GM19455 (cell line): Measurements from ENCODE around the gene OSER1.

Source experiments
- ATAC-seq: cut with Tn5 transposase; IDR thresholded peaks from one replicate; pipeline ENCODE4 v1.9.1; 2021; ENCODE audit not compliant: unreplicated experiment

The OSER1 gene

DNA sequence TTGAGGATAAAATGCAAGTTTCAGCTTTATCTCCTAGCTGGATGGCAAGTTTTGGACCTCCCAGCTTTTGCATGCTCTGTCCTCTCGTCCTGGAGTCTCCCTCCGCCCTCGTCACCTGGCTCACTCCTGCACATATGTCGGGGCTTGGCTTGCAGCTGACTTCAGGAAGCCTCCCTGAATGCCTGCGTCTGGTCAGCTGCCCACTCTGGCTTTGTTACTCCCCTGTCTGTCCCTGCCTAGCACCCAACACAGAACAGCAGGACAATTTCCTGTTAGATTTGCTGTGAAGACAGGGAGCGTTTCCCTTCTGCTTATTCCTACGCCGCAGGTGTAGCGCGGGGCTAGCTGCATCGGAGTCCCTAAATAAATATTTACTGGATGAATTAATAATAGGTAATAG, 29.0 kb downstream of the OSER1 start:
- no peak for ATAC-seq

DNA sequence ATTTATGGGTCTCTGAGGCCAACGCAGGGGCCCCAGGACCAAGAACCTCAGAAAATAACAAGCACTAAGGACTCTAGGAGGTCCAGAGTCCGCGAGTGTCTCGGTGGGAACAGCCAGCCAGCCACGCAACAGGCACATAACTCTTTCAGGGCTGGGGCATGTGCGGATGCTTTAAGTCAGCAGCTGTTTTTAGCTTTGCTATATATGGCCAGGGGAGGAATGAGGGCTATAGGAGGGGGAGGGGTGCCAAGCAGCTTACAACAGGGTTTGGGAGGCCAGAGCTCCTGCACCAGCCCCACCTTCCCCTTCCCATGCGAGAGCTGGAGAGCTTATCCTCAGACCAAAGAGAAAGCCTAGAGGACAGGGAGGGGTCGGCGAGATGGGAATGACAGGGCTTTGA, 29.8 kb downstream of the OSER1 start:
- ATAC-seq = no peak

- no peak for ATAC-seq
Observed at GRCh38 chr20:44176833-44177534, 33.6 kb downstream of the OSER1 start.

DNA sequence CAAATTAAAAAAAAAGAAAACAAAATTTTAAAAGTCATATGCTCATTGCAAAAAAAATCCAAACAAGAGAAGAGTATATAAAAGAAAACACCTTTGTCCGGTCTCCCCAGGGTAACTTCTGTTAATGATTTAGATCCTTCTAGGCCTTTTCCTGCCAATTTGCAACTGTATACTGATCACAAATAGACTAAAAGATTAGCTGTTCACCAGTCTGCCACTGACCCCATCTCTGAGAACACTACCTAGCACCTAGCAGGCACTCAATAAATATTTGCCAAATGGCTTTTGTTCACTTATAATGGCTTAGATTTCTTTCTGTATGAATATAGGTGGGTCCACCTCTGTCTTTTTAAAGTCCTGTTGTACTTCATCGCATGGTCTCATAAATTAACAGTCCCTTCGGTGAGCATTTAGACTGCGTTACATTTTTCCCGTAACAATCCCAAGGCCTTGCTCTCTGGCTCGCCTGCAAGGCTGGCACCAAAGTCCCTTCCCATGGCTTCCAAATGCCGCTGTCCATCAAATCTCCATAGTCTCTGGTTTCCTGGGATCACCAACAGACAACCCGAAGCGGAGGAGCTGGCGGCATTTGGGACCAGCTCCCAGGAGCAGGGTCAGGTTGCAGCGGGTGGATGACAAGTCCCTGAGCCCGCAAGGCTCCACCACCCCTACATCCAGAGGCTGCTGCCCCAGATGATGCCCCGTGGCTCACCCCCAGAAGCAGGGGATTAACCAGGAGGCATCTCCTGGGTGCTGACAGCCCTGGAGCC, 35.4 kb downstream of the OSER1 start:
- ATAC-seq = no peak

- no peak for ATAC-seq
Observed at GRCh38 chr20:44173846-44174245, 36.7 kb downstream of the OSER1 start.

DNA sequence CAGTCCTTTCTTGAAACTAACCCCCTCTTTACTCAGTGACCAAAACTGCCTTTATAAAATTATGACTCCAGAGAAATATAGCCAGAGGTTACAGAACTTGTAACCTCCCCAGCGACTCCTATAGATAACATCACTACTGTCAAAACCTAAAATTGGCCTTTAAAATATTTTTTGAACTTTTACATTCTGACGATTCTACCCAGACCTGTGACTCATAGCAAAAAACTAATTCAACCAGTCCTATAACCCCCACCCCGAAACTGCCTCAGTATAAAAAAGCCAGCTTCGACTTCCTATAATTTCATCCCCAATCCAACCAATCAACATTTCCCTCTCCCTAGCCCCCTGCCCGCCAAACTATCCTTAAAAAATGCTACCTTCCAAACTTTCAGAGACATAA, 37.5 kb downstream of the OSER1 start:
- no peak for ATAC-seq

- no peak for ATAC-seq
Observed at GRCh38 chr20:44172572-44172950, 38.0 kb downstream of the OSER1 start.

DNA sequence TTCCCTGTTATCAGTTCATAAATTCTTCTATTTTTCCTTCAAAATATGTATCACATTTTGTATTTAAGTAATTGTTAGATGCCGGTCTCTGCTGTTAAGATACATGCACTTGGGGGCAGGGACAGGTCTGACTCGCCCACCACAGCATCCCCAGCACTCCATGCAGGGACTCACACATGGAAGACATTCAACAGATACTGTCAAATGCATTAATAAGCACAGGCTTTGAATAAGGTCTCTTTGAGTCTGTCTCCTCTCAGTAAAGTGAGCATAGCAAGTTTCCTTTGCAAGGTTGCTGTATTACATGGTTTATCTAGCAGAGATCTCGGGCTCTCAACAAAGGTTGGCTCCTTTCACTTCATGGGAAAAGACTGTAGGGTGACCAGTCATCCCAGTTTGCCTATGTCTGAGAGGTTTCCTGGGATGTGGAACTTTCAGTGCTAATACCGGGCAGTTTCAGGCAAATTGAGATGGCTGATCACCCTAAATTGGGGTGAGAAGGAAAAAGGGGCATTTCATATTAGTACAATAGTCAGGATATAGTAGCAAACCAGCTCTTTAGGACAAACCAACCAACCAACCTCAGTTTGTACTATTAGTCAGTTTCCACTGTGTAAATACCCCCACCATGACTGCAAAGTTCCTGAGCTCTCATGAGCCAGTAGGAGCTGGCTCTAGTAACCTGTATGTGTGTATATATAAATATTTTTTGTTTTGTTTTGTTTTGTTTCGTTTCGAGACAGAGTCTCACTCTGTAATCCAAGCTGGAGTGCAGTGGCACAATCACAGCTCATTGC, 38.6 kb downstream of the OSER1 start:
- no peak for ATAC-seq

- no peak for ATAC-seq
Observed at GRCh38 chr20:44170816-44171410, 39.7 kb downstream of the OSER1 start.

GRCh38 chr20:44167736-44168135, 42.8 kb downstream of the OSER1 start:
- no peak for ATAC-seq

GRCh38 chr20:44166477-44166876, 44.1 kb downstream of the OSER1 start:
- ATAC-seq = no peak

DNA sequence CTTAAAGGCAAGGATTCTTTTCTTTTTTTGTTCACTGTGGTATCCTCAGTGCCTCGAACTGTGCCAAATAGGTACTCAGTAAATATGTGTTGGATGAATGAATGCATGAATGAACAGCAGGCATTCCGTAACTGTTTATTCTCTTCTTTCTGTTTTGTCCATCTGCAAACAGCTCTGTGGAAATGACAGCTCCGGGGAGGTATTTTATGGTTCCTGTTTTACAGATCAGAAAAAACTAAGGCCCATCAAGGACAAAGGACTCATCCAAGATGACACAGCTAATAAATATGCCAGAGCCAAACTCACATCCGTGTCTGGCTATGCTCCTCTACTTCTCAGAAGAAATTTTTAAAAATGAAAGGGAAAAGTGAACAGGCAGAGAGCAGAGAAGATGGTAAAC, 44.6 kb downstream of the OSER1 start:
- no peak for ATAC-seq

GRCh38 chr20:44160133-44160532, 50.4 kb downstream of the OSER1 start:
- no peak for ATAC-seq

DNA sequence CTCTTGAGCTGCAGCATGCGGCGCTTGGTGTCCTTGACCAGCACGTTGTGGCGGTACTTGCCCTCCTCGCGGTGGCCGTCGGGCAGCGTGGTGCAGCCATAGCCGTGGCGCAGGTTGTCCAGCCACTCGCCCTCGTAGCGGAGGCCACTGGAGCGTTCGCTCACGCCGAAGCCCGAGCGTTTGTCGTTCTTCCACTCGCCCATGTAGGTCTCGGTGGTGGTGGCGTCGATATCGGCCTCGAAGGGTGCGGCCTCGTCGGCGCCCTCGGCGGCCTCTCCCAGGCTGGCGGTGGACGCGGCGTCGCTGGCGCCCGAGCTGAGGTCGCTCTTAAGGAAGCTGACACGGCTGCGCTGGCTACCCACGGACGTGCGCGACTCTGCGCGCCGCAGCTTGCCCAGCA, 50.9 kb downstream of the OSER1 start:
- no peak for ATAC-seq

GRCh38 chr20:44159125-44159524, 51.4 kb downstream of the OSER1 start:
- no peak for ATAC-seq

- ATAC-seq = no peak
Observed at GRCh38 chr20:44157061-44157460, 53.5 kb downstream of the OSER1 start.

GRCh38 chr20:44154521-44155001, 56.0 kb downstream of the OSER1 start:
- no peak for ATAC-seq

DNA sequence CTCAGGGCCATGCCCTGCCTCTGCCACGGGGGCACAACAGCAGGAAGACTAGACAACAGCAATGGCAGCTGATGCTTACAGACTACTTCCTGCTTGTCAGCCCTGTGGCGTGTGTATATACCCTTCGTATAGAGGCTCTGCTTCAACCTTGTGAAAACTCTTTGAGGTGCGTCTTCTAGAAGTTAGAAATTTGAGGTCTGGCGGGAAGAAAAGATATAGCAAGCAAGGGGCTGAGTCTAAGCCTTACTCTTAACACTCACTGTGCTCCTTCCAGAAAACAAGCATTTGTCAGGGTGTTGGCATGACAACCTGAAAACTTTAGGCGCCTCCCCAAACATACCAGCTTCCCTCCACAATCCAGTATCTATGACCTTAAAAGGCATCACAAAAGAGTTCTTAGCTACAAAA, 56.9 kb downstream of the OSER1 start:
- ATAC-seq = no peak

DNA sequence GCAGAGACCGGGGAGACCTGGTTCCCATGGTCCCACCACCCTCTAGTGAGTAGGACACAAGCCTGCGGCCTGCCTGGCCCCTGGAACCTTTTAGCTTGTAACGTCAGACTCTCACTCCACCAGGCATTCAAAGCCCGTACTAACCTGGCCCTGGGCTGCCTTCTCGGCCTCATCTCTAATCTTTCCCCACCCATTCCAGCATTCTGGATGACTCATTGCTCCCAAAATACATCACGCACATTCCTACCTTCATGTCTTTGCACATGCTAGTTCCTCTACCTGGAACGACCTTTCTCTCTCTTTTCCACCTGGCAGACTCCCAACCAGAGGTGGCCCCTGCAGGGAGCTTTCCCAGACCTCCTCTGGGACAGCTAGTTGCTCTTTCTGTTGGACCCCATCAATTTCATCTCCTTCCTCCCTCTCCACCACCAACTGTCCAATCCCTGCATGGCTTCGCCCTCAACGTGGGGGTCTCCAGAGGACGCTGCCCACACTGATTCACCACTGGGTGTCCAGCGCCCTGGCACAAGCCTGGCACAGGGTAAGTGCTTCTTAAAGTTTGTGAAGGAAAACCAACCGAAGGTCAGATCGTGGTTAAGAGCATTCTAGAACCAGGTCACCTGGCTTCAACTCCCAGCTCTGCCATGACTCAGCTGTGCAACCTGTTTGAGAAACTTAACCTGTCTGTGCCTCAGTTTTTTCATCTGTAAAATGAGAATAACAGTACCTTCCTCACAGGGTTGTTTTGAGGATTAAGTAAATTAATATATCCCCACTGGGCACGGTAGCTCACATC, 58.8 kb downstream of the OSER1 start:
- no peak for ATAC-seq

- no peak for ATAC-seq
Observed at GRCh38 chr20:44146272-44146671, 64.3 kb downstream of the OSER1 start.
